Neural cell (in vitro differentiated cells): ENCODE results near the gene MACO1. TPM values are rescaled to one million over a fixed set of nuclear protein-coding genes. Genes with fewer than 3 reads are reported as not detected.

Experiments used
- H2AFZ ChIP-seq: fragments of 200-600, 300-800 bp; sonication (generic), shearing (Covaris generic); 2 replicates; pipeline ENCODE4 v1.6.0; 2014; ENCODE audit warnings: low read depth, mild to moderate bottlenecking, antibody characterized with exemption, low read length, moderate library complexity
- H3F3A ChIP-seq: fragments of 200-600 bp; shearing (Covaris generic); 2 replicates; pipeline ENCODE4 v1.6.1; 2016; ENCODE audit warnings: mild to moderate bottlenecking, moderate library complexity, mixed read lengths, antibody characterized with exemption, low read length; ENCODE audit not compliant: insufficient read depth, poor library complexity, severe bottlenecking
- H3K27ac ChIP-seq: fragments of 200-600, 300-800 bp; sonication (generic), shearing (Covaris generic); 2 replicates; pipeline ENCODE4 v1.5.1; 2014; ENCODE audit warnings: mild to moderate bottlenecking, low read length, moderate library complexity
- H3K27me3 ChIP-seq: fragments of 300-800, 200-600 bp; sonication (generic), shearing (Covaris generic); 2 replicates; pipeline ENCODE4 v1.6.0; 2014; ENCODE audit warnings: mild to moderate bottlenecking, low read depth, low read length, moderate library complexity; ENCODE audit not compliant: insufficient read depth
- H3K36me3 ChIP-seq: fragments of 300-800, 200-600 bp; sonication (generic), shearing (Covaris generic); 2 replicates; pipeline ENCODE4 v1.5.1; 2014; ENCODE audit warnings: mild to moderate bottlenecking, antibody characterized with exemption, low read length, moderate library complexity; ENCODE audit not compliant: insufficient read depth
- H3K4me2 ChIP-seq: fragments of 300-800, 200-600 bp; sonication (generic), shearing (Covaris generic); 2 replicates; pipeline ENCODE4 v1.6.0; 2014; ENCODE audit warnings: mild to moderate bottlenecking, low read length
- H3K4me3 ChIP-seq: fragments of 300-800, 200-600 bp; sonication (generic), shearing (Covaris generic); 2 replicates; pipeline ENCODE4 v1.5.1; 2014; ENCODE audit warnings: mild to moderate bottlenecking, low read length, moderate library complexity
- H3K79me2 ChIP-seq: fragments of 200-600 bp; shearing (Covaris generic); replicated peaks from 2 replicates; pipeline ENCODE4 v1.6.0; 2014; ENCODE audit warnings: mild to moderate bottlenecking, low read length, moderate library complexity; ENCODE audit not compliant: insufficient read depth
- H3K9ac ChIP-seq: fragments of 300-800, 200-600 bp; sonication (generic), shearing (Covaris generic); 2 replicates; pipeline ENCODE4 v1.6.1; 2016; ENCODE audit warnings: mild to moderate bottlenecking, low read length, mixed read lengths
- H3K9me2 ChIP-seq: fragments of 200-600 bp; shearing (Covaris generic); 2 replicates; pipeline ENCODE4 v1.6.1; 2016; ENCODE audit warnings: mild to moderate bottlenecking, low read length, mixed read lengths; ENCODE audit not compliant: insufficient read depth
- H3K9me3 ChIP-seq: fragments of 200-600, 300-800 bp; sonication (generic), shearing (Covaris generic); 2 replicates; pipeline ENCODE4 v1.6.1; 2016; ENCODE audit warnings: mild to moderate bottlenecking, mixed run types, low read length, moderate library complexity, mixed read lengths
- H4K20me1 ChIP-seq: fragments of 200-600 bp; shearing (Covaris generic); 2 replicates; pipeline ENCODE4 v1.6.1; 2016; ENCODE audit warnings: mild to moderate bottlenecking, mixed run types; ENCODE audit not compliant: insufficient read depth
- EP300 ChIP-seq: fragments of 450-650 bp; conservative IDR thresholded peaks from 2 replicates; pipeline ENCODE4 v1.6.1; 2014; ENCODE audit warnings: antibody characterized with exemption, mild to moderate bottlenecking, moderate library complexity; ENCODE audit not compliant: poor library complexity, severe bottlenecking
- EZH2 ChIP-seq: fragments of 200-600, 300-800 bp; shearing (Covaris generic), sonication (generic); IDR thresholded peaks from 2 replicates; pipeline ENCODE4 v1.6.1; 2014; ENCODE audit warnings: antibody characterized with exemption, low read length, borderline replicate concordance, mild to moderate bottlenecking; ENCODE audit not compliant: insufficient read depth, poor library complexity, severe bottlenecking
- MXI1 ChIP-seq: fragments of 450-650 bp; conservative IDR thresholded peaks from 2 replicates; pipeline ENCODE4 v1.6.1; 2014; ENCODE audit warnings: antibody characterized with exemption, mild to moderate bottlenecking; ENCODE audit not compliant: poor library complexity, severe bottlenecking
- POLR2AphosphoS5 ChIP-seq: IDR thresholded peaks from 2 replicates; pipeline ENCODE4 v1.6.1; 2012
- RAD21 ChIP-seq: fragments of 450-650 bp; conservative IDR thresholded peaks from 2 replicates; pipeline ENCODE4 v1.6.1; 2014; ENCODE audit warnings: antibody characterized with exemption, mild to moderate bottlenecking, moderate library complexity
- SMC3 ChIP-seq: fragments of 450-650 bp; conservative IDR thresholded peaks from 2 replicates; pipeline ENCODE4 v1.6.1; 2014; ENCODE audit warnings: antibody characterized with exemption, mild to moderate bottlenecking, moderate library complexity; ENCODE audit not compliant: poor library complexity
- TAF1 ChIP-seq: IDR thresholded peaks from 2 replicates; pipeline ENCODE4 v1.6.1; 2012; ENCODE audit warnings: low read depth
- polyA plus RNA-seq: library from polyadenylated mRNA; depleted of rRNA; stranded (reverse); fragments of >200 nt; gene quantifications from 2 replicates; pipeline ENCODE4 v1.2.3, GENCODE V29; 2014
- TF ChIP-seq, protein P1 (sequence below): fragments of 450-650 bp; IDR thresholded peaks from 2 replicates; pipeline ENCODE4 v1.5.1; 2014; ENCODE audit warnings: antibody characterized with exemption, mild to moderate bottlenecking, moderate library complexity; ENCODE audit not compliant: poor library complexity, severe bottlenecking
- TF ChIP-seq, protein P2 (sequence below): IDR thresholded peaks from 2 replicates; pipeline ENCODE4 v1.6.1; 2012; ENCODE audit warnings: borderline replicate concordance

MACO1 gene
- polyA plus RNA-seq, 1 donor from 2014 or later: 56.6 TPM

DNA sequence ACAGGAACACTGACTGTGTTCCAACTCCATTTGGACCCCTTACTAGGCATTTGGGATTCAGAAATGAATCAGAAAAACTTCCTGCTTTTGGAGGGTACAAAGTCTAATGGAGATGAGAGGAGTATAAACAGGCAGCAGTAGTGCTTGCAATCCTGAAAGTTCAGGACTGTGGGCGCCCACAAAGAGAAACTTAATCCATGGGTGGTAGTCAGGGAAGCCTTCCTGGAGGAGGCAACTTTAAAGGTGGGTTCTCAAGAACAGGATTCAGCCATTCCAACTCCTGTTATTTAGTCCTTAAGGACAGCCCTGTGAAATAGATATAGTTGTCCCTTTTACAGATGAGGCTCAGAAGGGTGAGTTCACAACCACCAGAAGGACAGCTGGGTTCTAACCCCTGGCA, 110.7 kb downstream of the MACO1 start:
- H3K36me3 ChIP-seq: no peaks in the 10 kb centered on the region
- H4K20me1 ChIP-seq: no peaks in the 10 kb centered on the region
- no peaks in the 10 kb centered on the region for H3K79me2 ChIP-seq
- no peak overlapping the region for H3K27ac ChIP-seq
- H3K9me2 ChIP-seq: no peaks in the 10 kb centered on the region
- H3K27me3 ChIP-seq: peaks cover 35% of the 10 kb centered on the region
- TF ChIP-seq SMC3 (no peak), EZH2 (no peak), RAD21 (no peak), MXI1 (no peak), EP300 (no peak), TAF1 (no peak), POLR2AphosphoS5 (no peak)
- TF ChIP-seq, protein P1, sequence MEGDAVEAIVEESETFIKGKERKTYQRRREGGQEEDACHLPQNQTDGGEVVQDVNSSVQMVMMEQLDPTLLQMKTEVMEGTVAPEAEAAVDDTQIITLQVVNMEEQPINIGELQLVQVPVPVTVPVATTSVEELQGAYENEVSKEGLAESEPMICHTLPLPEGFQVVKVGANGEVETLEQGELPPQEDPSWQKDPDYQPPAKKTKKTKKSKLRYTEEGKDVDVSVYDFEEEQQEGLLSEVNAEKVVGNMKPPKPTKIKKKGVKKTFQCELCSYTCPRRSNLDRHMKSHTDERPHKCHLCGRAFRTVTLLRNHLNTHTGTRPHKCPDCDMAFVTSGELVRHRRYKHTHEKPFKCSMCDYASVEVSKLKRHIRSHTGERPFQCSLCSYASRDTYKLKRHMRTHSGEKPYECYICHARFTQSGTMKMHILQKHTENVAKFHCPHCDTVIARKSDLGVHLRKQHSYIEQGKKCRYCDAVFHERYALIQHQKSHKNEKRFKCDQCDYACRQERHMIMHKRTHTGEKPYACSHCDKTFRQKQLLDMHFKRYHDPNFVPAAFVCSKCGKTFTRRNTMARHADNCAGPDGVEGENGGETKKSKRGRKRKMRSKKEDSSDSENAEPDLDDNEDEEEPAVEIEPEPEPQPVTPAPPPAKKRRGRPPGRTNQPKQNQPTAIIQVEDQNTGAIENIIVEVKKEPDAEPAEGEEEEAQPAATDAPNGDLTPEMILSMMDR: no peak
- TF ChIP-seq, protein P2, sequence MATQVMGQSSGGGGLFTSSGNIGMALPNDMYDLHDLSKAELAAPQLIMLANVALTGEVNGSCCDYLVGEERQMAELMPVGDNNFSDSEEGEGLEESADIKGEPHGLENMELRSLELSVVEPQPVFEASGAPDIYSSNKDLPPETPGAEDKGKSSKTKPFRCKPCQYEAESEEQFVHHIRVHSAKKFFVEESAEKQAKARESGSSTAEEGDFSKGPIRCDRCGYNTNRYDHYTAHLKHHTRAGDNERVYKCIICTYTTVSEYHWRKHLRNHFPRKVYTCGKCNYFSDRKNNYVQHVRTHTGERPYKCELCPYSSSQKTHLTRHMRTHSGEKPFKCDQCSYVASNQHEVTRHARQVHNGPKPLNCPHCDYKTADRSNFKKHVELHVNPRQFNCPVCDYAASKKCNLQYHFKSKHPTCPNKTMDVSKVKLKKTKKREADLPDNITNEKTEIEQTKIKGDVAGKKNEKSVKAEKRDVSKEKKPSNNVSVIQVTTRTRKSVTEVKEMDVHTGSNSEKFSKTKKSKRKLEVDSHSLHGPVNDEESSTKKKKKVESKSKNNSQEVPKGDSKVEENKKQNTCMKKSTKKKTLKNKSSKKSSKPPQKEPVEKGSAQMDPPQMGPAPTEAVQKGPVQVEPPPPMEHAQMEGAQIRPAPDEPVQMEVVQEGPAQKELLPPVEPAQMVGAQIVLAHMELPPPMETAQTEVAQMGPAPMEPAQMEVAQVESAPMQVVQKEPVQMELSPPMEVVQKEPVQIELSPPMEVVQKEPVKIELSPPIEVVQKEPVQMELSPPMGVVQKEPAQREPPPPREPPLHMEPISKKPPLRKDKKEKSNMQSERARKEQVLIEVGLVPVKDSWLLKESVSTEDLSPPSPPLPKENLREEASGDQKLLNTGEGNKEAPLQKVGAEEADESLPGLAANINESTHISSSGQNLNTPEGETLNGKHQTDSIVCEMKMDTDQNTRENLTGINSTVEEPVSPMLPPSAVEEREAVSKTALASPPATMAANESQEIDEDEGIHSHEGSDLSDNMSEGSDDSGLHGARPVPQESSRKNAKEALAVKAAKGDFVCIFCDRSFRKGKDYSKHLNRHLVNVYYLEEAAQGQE: no peak
- H3K9ac ChIP-seq: no peak overlapping the region
- no peaks in the 10 kb centered on the region for H3K9me3 ChIP-seq
- no peak overlapping the region for H3K4me2 ChIP-seq
- no peak overlapping the region for H2AFZ ChIP-seq
- no peaks in the 10 kb centered on the region for H3F3A ChIP-seq
- no peak overlapping the region for H3K4me3 ChIP-seq

DNA sequence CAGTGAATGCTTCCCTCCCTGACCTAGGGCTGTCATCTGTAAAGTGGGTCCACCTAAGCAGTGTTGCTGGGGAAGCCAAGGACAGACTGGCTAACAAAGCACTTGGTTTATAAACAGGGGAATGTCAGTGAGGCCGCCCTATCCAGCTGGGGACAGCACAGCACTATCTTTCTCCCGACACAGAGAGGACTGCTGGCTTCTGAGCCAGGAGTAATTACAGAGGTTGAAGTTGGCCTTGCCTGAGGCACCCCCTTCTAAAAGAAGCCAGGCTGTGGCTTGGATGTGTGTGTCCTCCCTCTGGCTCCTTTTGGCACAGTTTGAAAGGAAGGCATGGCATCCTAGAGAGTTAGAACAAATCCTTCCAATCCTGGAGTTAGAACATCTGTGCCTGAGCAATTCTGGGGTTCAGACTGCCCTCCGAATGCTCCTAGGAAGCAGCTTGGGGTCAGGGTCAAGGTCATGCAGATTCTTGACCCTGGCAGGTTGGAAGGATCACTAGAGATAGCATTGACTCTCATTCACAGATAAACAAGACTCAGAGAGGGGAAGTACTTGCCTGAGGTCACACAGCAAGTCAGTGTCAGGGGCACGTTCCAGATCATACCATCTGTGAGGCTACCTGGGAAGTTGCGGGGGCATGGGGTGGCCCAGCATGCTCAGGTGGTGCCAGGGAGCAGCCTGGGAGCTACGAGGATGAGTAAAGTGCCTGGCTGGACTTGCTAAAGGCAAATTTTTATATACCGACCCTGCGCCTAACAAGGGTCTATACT, 111.4 kb downstream of the MACO1 start:
- no peaks in the 10 kb centered on the region for H3K36me3 ChIP-seq
- H2AFZ ChIP-seq: no peak overlapping the region

More for the DNA sequence above, 111.4 kb downstream of the MACO1 start:
- no peaks in the 10 kb centered on the region for H3K9me2 ChIP-seq
- no peak overlapping the region for H3K9ac ChIP-seq
- TF ChIP-seq MXI1 (no peak), EZH2 (no peak), TAF1 (no peak), RAD21 (no peak), EP300 (no peak), POLR2AphosphoS5 (no peak), SMC3 (no peak)
- TF ChIP-seq, protein P2: no peak
- TF ChIP-seq, protein P1: no peak
- peaks cover 35% of the 10 kb centered on the region for H3K27me3 ChIP-seq
- H3K79me2 ChIP-seq: no peaks in the 10 kb centered on the region
- H3K27ac ChIP-seq: no peak overlapping the region
- no peaks in the 10 kb centered on the region for H4K20me1 ChIP-seq
- H3K4me2 ChIP-seq: no peak overlapping the region
- H3F3A ChIP-seq: no peaks in the 10 kb centered on the region
- no peak overlapping the region for H3K4me3 ChIP-seq
- no peaks in the 10 kb centered on the region for H3K9me3 ChIP-seq
